Esophagus muscularis mucosa (tissue), 4 donors: ENCODE results near the gene GPSM1. TPM values are rescaled to one million over a fixed set of nuclear protein-coding genes. Genes with fewer than 3 reads are reported as not detected.

Experiments used
- DNase-seq: peaks from one replicate; pipeline ENCODE4 v3.0.0-alpha.2; 2017; ENCODE audit errors: extremely low spot score
- H3K27ac ChIP-seq, 4 donors: fragments of 200-600 bp; sonication (generic); replicated peaks in 1 of 4; 1 replicate in 3 of 4; 2 replicates in 1 of 4; pipeline ENCODE4 v1.5.1; 2016 to 2019; ENCODE audit warnings: mild to moderate bottlenecking in 1 of 4
- H3K27me3 ChIP-seq, 4 donors: fragments of 200-600 bp; sonication (generic); one replicate each; pipeline versions ENCODE4 v1.5.1 to v1.6.0; 2016 to 2019
- H3K36me3 ChIP-seq, 4 donors: fragments of 200-600 bp; sonication (generic); one replicate each; pipeline ENCODE4 v1.5.1; 2016 to 2019
- H3K4me1 ChIP-seq, 4 donors: fragments of 200-600 bp; sonication (generic); one replicate each; pipeline ENCODE4 v1.5.1; 2016 to 2019
- H3K4me3 ChIP-seq, 4 donors: fragments of 200-600 bp; sonication (generic); 1 replicate in 2 of 4; 2 replicates in 2 of 4; pipeline ENCODE4 v1.5.1; 2016 to 2019; ENCODE audit warnings: mild to moderate bottlenecking in 4 of 4, moderate library complexity in 1 of 4
- H3K9me3 ChIP-seq, 4 donors: fragments of 200-600 bp; sonication (generic); 1 replicate in 3 of 4; 2 replicates in 1 of 4; pipeline ENCODE4 v1.5.1; 2016 to 2019
- CTCF ChIP-seq, 3 experiments: fragments of 200-600 bp in 2 of 3; fragments of 450-650 bp in 1 of 3; sonication (generic) in 2 of 3; IDR thresholded peaks; one replicate each; pipeline ENCODE4 v1.5.1; 2017 to 2019; ENCODE audit warnings: antibody characterized with exemption in 3 of 3, mild to moderate bottlenecking in 2 of 3, moderate library complexity in 1 of 3
- EP300 ChIP-seq: sonication (generic); formaldehyde crosslinking; IDR thresholded peaks from one replicate; pipeline ENCODE4 v1.6.1; 2017; ENCODE audit warnings: antibody characterized with exemption
- POLR2A ChIP-seq: fragments of 450-650 bp; IDR thresholded peaks from one replicate; pipeline ENCODE4 v1.6.1; 2017; ENCODE audit warnings: antibody characterized with exemption, moderate library complexity, mild to moderate bottlenecking, low read depth
- POLR2AphosphoS5 ChIP-seq, 2 donors: sonication (generic); formaldehyde crosslinking; IDR thresholded peaks; one replicate each; pipeline ENCODE4 v1.6.1; 2017; ENCODE audit warnings: antibody characterized with exemption in 2 of 2
- WGBS: methylation state at CpG from one replicate; pipeline ENCODE4 v1.1.5; 2018; 5-methylcytosine and 5-hydroxymethylcytosine counted together
- intact Hi-C: fragments of 100-400 bp; cut with DNase I; formaldehyde crosslinking; loops from one replicate; pipeline ENCODE4 v1.15.1; 2023
- total RNA-seq, 4 donors: library from RNA; depleted of rRNA; stranded (reverse); fragments of >200 nt; gene quantifications; one replicate each; pipeline versions ENCODE4 v1.1.0 to v1.2.1, GENCODE V29; 2016

GPSM1 gene
- total RNA-seq, 4 donors from 2014 or later = 8.3 to 18.5 (median 16.3) TPM

GRCh38 chr9:136293476-136294077 is 33.8 kb upstream of the GPSM1 start:
- Histone ChIP-seq H3K27ac (no peak overlapping the region), H3K27me3 (peaks cover 0 to 70% (median 8%) of the 10 kb centered on the region in 4 donors), H3K36me3 (no peaks in the 10 kb centered on the region), H3K4me1 (no peaks in the 10 kb centered on the region), H3K9me3 (no peaks in the 10 kb centered on the region), H3K4me3 (no peak overlapping the region)
- TF ChIP-seq EP300 (no peak), POLR2AphosphoS5 (IDR thresholded peaks at IDR 0.05) (no peak), POLR2A (no peak), CTCF (IDR thresholded peaks at IDR 0.05) (no peak)
- DNase-seq = no peak
- intact Hi-C loops = no loop called here
- WGBS = 84% methylated on average over 14 of the region's 14 CpGs

- Histone ChIP-seq H3K4me1 (no peaks in the 10 kb centered on the region), H3K27me3 (peaks cover 0 to 74% (median 7%) of the 10 kb centered on the region in 4 donors), H3K4me3 (no peak overlapping the region), H3K36me3 (no peaks in the 10 kb centered on the region), H3K9me3 (no peaks in the 10 kb centered on the region), H3K27ac (no peak overlapping the region)
- intact Hi-C loops = no loop called here
- no CpG with 5 or more reads among the region's 5 CpGs for WGBS
- no peak for DNase-seq
- TF ChIP-seq POLR2AphosphoS5 (IDR thresholded peaks at IDR 0.05) = no peak
- no peak for TF ChIP-seq CTCF (IDR thresholded peaks at IDR 0.05)
- no peak for TF ChIP-seq EP300
Measured at GRCh38 chr9:136294437-136294836, 32.9 kb upstream of the GPSM1 start.

GRCh38 chr9:136295055-136295454 is 32.3 kb upstream of the GPSM1 start:
- no peak for TF ChIP-seq CTCF (IDR thresholded peaks at IDR 0.05)
- Histone ChIP-seq H3K27ac (no peak overlapping the region), H3K9me3 (no peaks in the 10 kb centered on the region), H3K36me3 (no peaks in the 10 kb centered on the region), H3K4me3 (no peak overlapping the region), H3K4me1 (no peaks in the 10 kb centered on the region), H3K27me3 (peaks cover 0 to 74% (median 7%) of the 10 kb centered on the region in 4 donors)
- DNase-seq = no peak
- 89% methylated on average over 8 of the region's 16 CpGs for WGBS
- intact Hi-C loops = no loop called here

GRCh38 chr9:136295542-136296433 is 31.6 kb upstream of the GPSM1 start:
- Histone ChIP-seq H3K9me3 (no peaks in the 10 kb centered on the region), H3K36me3 (no peaks in the 10 kb centered on the region), H3K27ac (no peak overlapping the region), H3K27me3 (peaks cover 0 to 68% (median 7%) of the 10 kb centered on the region in 4 donors), H3K4me1 (no peaks in the 10 kb centered on the region), H3K4me3 (no peak overlapping the region)
- intact Hi-C loops = no loop called here
- WGBS = 40% methylated on average over 29 of the region's 37 CpGs
- no peak for DNase-seq
- no peak for TF ChIP-seq POLR2AphosphoS5 (IDR thresholded peaks at IDR 0.05)
- no peak for TF ChIP-seq EP300
- no peak for TF ChIP-seq POLR2A
- TF ChIP-seq CTCF (IDR thresholded peaks at IDR 0.05) = no peak
